Calu3 (cell line): ENCODE results near the gene VSIR. TPM values are rescaled to one million over a fixed set of nuclear protein-coding genes. Genes with fewer than 3 reads are reported as not detected.

Experiments used
- BruUV-seq: library from RNA; stranded (reverse); fragments of 400-500 nt; replicated peaks from 2 replicates; lab custom pipeline; 2021; lab: Mats Ljungman, UMichigan
- CTCF ChIA-PET: fragments of 300-600 bp; sonication (Branson Sonifier 250); formaldehyde crosslinking; loops from one replicate; lab custom pipeline; 2022; ENCODE audit warnings: antibody characterized with exemption; lab: Charles Lee
- DNase-seq: peaks from one replicate; pipeline ENCODE4 v3.0.0; 2022
- H3K27ac Mint-ChIP-seq: one replicate; pipeline ENCODE4 v1.8.0; 2022; ENCODE audit warnings: mixed read lengths; ENCODE audit not compliant: unreplicated experiment
- H3K27me3 Mint-ChIP-seq: one replicate; pipeline ENCODE4 v1.8.0; 2022; ENCODE audit warnings: mixed read lengths; ENCODE audit not compliant: unreplicated experiment
- H3K36me3 Mint-ChIP-seq: one replicate; pipeline ENCODE4 v1.8.0; 2022; ENCODE audit warnings: mild to moderate bottlenecking, moderate library complexity, mixed read lengths; ENCODE audit not compliant: insufficient read depth, unreplicated experiment
- H3K4me1 Mint-ChIP-seq: one replicate; pipeline ENCODE4 v1.8.0; 2022; ENCODE audit warnings: mild to moderate bottlenecking, low read depth, mixed read lengths; ENCODE audit not compliant: unreplicated experiment
- H3K4me3 Mint-ChIP-seq: one replicate; pipeline ENCODE4 v1.8.0; 2022; ENCODE audit warnings: mild to moderate bottlenecking, low read depth, moderate library complexity, mixed read lengths; ENCODE audit not compliant: unreplicated experiment
- H3K9me3 Mint-ChIP-seq: one replicate; pipeline ENCODE4 v1.8.0; 2022; ENCODE audit warnings: low read depth, mixed read lengths; ENCODE audit not compliant: unreplicated experiment
- CTCF ChIP-seq: fragments of 200-600 bp; IDR thresholded peaks from one replicate; pipeline ENCODE4 v1.8.0; 2022; ENCODE audit warnings: antibody characterized with exemption; ENCODE audit not compliant: unreplicated experiment
- intact Hi-C: fragments of 100-400 bp; cut with micrococcal nuclease; formaldehyde crosslinking; loops from one replicate; pipeline ENCODE4 v1.10.0; 2022; ENCODE audit not compliant: unreplicated experiment
- total RNA-seq: library from RNA; stranded (reverse); gene quantifications from 2 replicates; pipeline ENCODE4 v1.2.3, GENCODE V29; 2022

VSIR gene
- total RNA-seq, 1 experiment from 2014 or later, result 30.1 TPM

DNA sequence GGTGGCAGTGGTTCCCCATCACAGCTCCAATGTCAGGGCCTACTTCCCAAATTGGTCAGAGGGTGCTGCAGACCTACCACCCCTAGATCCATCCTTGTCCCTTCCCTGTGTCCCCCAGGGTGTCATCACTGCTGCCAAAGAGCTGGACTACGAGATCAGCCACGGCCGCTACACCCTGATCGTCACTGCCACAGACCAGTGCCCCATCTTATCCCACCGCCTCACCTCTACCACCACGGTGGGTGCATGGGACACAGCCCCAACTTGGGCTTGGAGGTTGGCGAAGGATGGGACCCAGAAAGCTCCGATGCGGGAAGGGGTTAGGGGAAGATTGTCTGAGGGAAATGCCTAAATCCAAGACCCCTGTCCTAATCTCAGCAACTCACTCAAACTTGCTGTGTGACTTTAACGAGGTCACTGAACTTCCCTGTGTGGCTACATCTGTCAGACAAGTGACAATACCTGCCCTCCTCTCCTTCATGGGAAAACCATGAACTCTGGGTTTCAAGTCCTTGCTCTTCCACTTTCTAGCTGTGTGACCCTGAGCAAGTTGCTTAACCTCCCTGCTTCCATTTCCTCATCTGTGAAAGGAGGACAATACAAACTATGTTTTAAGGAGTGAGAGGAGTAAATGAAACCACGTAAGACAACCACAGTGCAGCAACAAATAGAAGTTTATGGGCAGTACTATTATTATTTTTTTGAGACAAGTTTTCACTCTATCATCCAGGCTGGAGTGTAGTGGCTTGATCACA lies 4.9 kb upstream of the VSIR start:
- no peak overlapping the region for H3K27ac Mint-ChIP-seq
- CTCF ChIA-PET, result no interaction called here
- peaks cover 16% of the 10 kb centered on the region for H3K4me1 Mint-ChIP-seq
- BruUV-seq, result no TSS peak
- H3K36me3 Mint-ChIP-seq, result peaks cover 11% of the 10 kb centered on the region
- H3K4me3 Mint-ChIP-seq, result no peak overlapping the region
- intact Hi-C loops, result no loop called here
- peaks cover 30% of the 10 kb centered on the region for H3K27me3 Mint-ChIP-seq
- no peaks in the 10 kb centered on the region for H3K9me3 Mint-ChIP-seq
- TF ChIP-seq CTCF, result no peak
- no peak for DNase-seq

GRCh38 chr10:71777213-71777985 lies 4.1 kb upstream of the VSIR start:
- DNase-seq, result no peak
- no peak for TF ChIP-seq CTCF
- H3K4me1 Mint-ChIP-seq, result peaks cover 21% of the 10 kb centered on the region
- H3K27ac Mint-ChIP-seq, result no peak overlapping the region
- peaks cover 22% of the 10 kb centered on the region for H3K27me3 Mint-ChIP-seq
- no TSS peak for BruUV-seq
- CTCF ChIA-PET, result no interaction called here
- no peak overlapping the region for H3K4me3 Mint-ChIP-seq
- intact Hi-C loops, result no loop called here
- peaks cover 20% of the 10 kb centered on the region for H3K36me3 Mint-ChIP-seq
- H3K9me3 Mint-ChIP-seq, result no peaks in the 10 kb centered on the region

DNA sequence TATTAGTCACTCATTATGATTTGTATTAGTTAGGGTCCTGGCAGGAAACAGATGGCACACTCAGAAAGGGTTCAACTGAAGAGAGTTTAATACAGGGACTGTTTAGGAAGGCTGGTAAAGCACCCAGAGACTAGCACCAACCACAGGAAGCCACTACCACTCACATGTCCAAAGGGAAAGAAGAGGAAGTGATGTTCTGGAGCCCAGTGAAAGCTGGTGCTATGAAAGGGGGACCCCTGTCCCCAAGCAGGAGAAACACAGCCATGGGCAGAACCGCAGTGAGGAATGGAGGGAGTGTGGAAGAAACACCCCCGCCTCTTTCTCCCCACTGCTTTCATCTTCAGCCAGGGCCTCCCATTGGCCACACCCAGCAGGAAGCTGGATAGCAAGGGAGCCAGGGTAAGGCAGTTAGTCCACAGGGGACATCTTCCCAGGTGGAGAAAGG lies 3.2 kb upstream of the VSIR start:
- DNase-seq, result no peak
- H3K27me3 Mint-ChIP-seq, result peaks cover 18% of the 10 kb centered on the region
- no peak overlapping the region for H3K27ac Mint-ChIP-seq
- H3K9me3 Mint-ChIP-seq, result no peaks in the 10 kb centered on the region
- no TSS peak for BruUV-seq
- H3K36me3 Mint-ChIP-seq, result peaks cover 25% of the 10 kb centered on the region
- peaks cover 30% of the 10 kb centered on the region for H3K4me1 Mint-ChIP-seq
- CTCF ChIA-PET, result interaction anchor here (0.6 kb wide), 1 partner anchor 81 kb away, joined by 4 read pairs; no protein-coding TSS in a partner anchor
- no peak overlapping the region for H3K4me3 Mint-ChIP-seq
- no peak for TF ChIP-seq CTCF
- intact Hi-C loops, result no loop called here

GRCh38 chr10:71774916-71775702 lies 1.8 kb upstream of the VSIR start:
- intact Hi-C loops, result no loop called here
- H3K27me3 Mint-ChIP-seq, result peaks cover 5% of the 10 kb centered on the region
- peaks cover 38% of the 10 kb centered on the region for H3K4me1 Mint-ChIP-seq
- CTCF ChIA-PET, result interaction anchor here (0.9 to 2.6 kb wide), 2 partner anchors 67 to 114 kb away, joined by 3 to 18 read pairs; no protein-coding TSS in a partner anchor
- H3K4me3 Mint-ChIP-seq, result no peak overlapping the region
- no peak for TF ChIP-seq CTCF
- BruUV-seq, result no TSS peak
- peaks cover 25% of the 10 kb centered on the region for H3K36me3 Mint-ChIP-seq
- H3K9me3 Mint-ChIP-seq, result no peaks in the 10 kb centered on the region
- no peak for DNase-seq
- H3K27ac Mint-ChIP-seq, result no peak overlapping the region
